Activated CD4-positive, CD25-positive, alpha-beta regulatory T cell treated with anti-CD3 and anti-CD28 coated beads, Interleukin-2, amount 50 U/mL, for 16 hours (primary cell): ENCODE results near the gene NHS.
"Not testable (repeated sequence)": the region's sequence is repeated elsewhere in the genome, so short reads cannot be mapped to it uniquely, and the experiment has no call there.

Source experiments
- DNase-seq: peaks from one replicate; pipeline ENCODE4 v3.0.0-alpha.2; 2020; ENCODE audit warnings: low read depth, low spot score

Gene NHS

GRCh38 chrX:17405225-17405969, 30.4 kb downstream of the NHS start:
- DNase-seq, result no peak

DNA sequence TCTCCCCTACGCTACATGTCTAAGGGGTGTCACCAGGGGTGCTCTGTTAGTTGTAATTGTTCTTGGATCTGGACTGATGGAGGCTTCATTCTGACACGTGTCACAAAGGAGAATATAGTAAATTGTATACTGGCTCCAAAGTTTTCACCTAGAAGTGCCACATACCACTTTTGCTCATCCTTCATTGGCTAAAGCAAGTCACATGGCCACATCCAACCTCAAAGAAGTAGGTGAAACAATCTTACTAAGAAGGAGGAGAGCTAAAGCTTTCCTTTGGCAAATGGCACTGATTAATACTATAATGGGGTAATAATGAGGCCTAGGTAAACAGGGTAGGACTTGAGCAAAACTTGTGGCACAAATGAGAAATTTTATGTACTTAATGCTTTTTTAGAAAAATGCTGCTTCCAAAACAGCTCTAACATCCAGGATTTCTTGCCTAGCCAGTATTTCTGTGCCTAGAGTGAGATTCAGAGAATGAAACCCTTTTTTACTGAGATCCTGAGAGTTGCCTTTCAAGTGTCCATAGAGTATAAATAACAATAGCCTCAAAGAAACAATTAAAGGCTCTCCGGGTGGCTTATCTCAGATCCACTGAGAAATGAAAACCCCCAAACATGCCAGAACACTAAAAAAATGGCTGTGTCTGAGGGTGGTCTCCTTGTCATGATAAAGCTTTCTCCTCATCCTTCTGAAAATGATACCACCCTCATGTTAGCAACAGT, 34.7 kb downstream of the NHS start:
- DNase-seq, result no peak

GRCh38 chrX:17410651-17411050, 35.7 kb downstream of the NHS start:
- no peak for DNase-seq

DNA sequence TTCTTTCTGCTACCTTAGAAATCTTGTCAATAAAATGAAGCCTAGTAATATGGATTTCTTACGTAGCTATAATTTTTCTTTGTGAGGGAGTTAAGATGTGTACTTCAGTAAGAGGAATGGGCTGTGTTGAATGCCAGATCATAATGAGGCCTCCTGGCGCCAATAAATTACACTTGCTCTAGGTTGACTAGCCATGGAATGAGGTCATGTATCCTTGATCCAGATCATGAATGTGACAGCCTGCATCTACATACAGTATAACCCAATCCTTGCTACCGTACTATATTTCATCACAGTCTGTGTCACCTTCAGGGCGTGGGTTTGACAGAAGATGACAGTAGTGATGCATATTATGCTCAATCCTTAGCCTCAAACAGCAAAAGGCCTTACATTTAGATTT, 36.2 kb downstream of the NHS start:
- no peak for DNase-seq

DNA sequence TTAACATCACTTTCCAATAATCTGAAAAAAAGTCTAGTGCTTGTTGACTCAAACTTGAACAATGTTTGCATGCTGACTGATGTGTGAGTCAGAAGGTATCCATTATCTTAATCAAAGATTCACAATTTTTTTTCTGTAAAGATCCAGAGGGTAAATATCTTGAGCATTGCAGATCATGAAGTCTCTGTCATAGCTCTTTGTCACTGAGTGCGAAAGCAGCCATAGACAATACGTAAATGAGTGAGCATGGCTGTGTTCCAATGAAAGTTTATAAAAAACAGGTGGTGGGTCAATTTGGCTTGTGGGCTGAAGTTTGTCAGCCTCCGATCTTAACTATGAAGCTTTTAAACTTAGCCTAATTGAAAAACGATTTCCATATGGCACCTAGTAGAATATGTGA, 37.7 kb downstream of the NHS start:
- DNase-seq, result no peak

DNA sequence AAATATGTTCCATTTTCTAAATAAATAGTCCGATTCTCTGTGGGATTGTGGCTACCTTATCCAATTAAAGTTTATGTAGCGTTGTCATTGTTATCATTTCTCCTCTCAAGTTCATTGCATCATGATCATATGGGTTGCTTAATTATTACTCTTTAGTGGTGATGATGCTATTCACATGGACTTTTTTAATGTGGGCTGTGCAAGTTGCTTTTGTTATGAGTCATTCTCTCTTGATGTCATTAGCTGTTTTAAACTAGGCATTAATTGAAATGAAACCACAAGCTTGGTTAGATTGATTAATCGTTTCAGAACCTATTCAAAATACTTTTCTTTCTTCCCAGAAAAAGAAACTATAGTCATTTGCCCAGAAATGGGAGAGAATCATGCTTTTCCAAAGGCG, 38.2 kb downstream of the NHS start:
- no peak for DNase-seq

GRCh38 chrX:17414027-17414658, 39.1 kb downstream of the NHS start:
- no peak for DNase-seq

DNA sequence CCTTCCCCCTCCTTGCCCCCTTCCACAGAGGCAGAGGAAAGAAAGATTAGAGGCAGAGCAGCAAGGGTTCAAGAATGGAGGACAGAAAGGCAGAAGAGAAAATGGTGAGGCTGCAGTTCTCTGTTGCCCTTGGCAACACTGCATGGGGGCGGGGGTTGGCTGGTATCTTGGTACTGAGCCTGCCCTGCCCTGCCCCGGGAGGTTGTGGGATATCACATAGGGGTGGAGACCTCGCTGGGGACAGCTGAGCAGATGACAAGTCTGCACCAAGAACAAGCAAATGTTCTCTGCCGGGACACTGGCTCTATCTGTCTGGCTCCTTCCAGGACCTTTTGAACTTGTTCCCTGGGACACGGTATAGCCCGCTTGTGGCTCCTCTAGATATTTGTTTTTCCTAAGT, 39.8 kb downstream of the NHS start:
- DNase-seq, result no peak

DNA sequence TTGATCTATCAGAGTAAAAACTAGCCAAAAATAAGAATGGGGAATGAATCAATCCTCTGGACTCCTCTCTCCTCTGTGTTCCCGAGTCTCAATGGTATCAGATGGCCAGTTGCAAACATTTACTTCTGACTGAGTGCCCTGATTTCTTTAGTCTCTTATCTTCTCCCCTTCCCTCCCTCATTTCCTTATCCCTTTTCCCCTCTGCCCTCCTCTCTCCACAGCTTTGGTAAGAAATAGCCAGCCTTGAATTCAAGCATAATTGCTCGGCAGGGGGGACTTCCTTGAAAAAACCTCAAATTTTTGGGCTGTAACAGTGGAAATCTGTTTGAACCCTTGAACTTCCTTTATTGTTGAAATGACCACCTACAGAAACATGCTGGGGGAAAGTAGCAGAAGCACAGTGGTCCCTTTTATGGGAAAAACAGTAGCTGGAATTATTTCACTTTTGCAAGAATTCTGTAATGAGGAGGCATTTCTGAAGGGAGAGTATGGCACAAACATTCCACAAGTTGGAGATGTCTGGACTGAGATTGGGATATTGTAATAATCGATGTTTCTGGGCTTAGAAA, 40.3 kb downstream of the NHS start:
- no peak for DNase-seq

GRCh38 chrX:17417372-17417771, 42.4 kb downstream of the NHS start:
- DNase-seq, result no peak

DNA sequence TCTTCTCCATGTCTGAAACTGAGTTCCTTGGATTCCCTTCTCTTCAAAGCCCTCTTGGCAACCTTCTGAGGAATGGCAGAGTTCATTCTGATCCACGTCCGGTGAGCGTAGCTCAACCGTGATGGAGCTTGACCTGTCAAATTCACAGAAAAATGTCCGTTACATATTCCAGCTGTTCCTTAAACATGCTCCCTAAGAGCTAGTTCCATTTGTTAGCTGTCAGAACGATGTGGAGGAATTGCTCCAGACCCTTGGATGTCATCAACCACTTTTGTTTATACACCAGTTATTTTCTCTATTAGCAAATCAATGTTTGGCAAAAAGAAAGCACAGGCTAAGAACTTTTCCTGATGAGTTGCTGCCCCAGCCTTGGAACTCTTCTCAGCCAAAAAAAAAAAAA, 50.1 kb downstream of the NHS start:
- no peak for DNase-seq

- DNase-seq, result no peak
Measured at GRCh38 chrX:17425551-17425950, 50.6 kb downstream of the NHS start.

- DNase-seq, result no peak
Measured at GRCh38 chrX:17431171-17431570, 56.2 kb downstream of the NHS start.

GRCh38 chrX:17432158-17432557, 57.2 kb downstream of the NHS start:
- DNase-seq, result no peak

GRCh38 chrX:17433965-17434364, 59.0 kb downstream of the NHS start:
- DNase-seq, result no peak

- no peak for DNase-seq
Measured at GRCh38 chrX:17435476-17435875, 60.5 kb downstream of the NHS start.

DNA sequence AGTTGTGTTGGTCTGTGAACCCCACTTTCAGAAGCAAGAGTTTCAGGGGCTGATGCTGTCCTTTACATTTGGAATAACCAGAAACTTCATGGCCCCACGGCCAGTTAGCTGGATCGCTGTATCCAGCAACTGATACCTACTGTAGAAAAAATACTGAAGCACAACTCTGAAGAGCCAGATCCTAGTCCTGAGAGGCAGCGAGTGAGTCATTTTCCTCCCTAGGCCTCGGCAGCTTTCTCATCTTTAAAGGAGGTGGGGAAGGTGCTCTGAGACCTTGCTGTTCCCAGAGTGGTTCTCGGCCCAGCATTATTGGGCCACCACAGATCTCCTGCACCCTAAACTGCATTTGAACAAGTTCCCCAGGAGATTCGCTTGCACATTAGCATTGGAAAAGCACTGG, 63.2 kb downstream of the NHS start:
- no peak for DNase-seq

- DNase-seq, result no peak
Measured at GRCh38 chrX:17440258-17440657, 65.3 kb downstream of the NHS start.

DNA sequence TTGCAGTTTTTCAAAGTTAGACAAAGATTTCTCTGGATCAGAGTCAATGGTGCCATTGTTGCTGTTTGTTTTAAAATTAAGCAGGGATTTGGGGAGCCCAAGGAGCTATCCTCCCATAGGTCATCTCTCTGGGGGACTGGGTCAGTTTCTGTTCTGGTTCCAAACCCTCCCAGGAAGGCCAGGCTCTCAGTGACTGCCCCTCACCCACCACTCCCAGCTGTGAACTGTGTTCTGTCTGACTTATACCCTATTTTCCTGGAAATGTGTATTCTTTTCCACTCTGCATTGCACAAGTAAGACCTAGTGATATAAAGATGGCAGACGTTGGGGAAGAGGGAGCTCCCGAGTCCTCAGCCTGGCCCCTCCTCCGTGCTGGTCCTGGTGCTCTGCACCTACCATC, 65.8 kb downstream of the NHS start:
- DNase-seq, result no peak

DNA sequence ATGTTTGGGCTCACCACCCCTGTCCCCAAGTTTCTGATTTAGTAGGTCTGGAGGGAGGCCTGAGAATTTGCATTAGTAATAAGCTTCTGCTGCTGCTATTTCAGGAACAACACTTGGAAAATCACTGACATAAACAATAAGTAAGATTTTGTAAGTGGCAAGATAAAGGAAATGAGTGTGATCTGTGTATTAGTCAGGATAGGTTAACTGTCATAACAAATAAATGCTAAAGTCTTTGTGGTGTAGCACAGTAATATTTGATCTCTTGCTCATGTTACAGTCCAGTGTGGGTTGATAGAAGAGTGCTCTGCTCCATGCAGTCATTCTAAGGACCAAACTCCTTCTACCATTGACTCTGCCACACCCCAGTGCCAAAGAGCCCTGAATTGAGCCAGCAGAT, 67.0 kb downstream of the NHS start:
- DNase-seq, result no peak

- no peak for DNase-seq
Measured at GRCh38 chrX:17442898-17443297, 67.9 kb downstream of the NHS start.

DNA sequence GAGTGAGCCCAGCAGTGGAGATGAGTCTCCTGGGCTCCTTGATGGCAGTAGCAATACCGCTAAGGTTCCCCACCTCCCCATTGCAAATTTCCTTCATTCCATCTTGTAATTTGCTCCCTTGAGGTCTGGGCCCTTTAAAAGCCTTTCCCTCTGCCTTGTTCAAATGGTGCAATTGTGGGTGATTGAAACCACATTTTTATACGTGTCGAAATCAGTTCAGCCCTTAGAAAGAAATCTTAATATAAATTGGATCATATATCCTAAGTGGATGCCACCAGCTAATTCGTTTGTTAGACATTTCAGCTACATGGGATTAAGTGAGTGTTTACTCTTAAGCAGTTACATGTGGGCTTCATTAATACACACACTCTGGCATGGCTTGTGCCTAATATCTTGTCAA, 68.6 kb downstream of the NHS start:
- no peak for DNase-seq

GRCh38 chrX:17446269-17446668, 71.3 kb downstream of the NHS start:
- not testable (repeated sequence) for DNase-seq
